Rectal smooth muscle tissue (tissue), 1 donor: ENCODE data around the gene FBXL12.
"Not testable (repeated sequence)": the region's sequence is repeated elsewhere in the genome, so short reads cannot be mapped to it uniquely, and the experiment has no call there.

Experiments
- H3K27ac ChIP-seq: one replicate; pipeline ENCODE4 v1.7.0; 2013; ENCODE audit warnings: low read depth, low read length, inconsistent platforms
- H3K27me3 ChIP-seq: one replicate; pipeline ENCODE4 v1.7.0; 2013; ENCODE audit warnings: low read length; ENCODE audit not compliant: control insufficient read depth, insufficient read depth
- H3K36me3 ChIP-seq: one replicate; pipeline ENCODE4 v1.7.0; 2013; ENCODE audit warnings: low read length; ENCODE audit not compliant: control insufficient read depth, insufficient read depth
- H3K4me1 ChIP-seq: one replicate; pipeline ENCODE4 v1.7.0; 2013; ENCODE audit warnings: low read length; ENCODE audit not compliant: control insufficient read depth, insufficient read depth
- H3K4me3 ChIP-seq: one replicate; pipeline ENCODE4 v1.7.0; 2013; ENCODE audit warnings: low read length
- H3K9ac ChIP-seq: one replicate; pipeline ENCODE4 v1.7.0; 2013; ENCODE audit warnings: low read length

FBXL12 gene

DNA sequence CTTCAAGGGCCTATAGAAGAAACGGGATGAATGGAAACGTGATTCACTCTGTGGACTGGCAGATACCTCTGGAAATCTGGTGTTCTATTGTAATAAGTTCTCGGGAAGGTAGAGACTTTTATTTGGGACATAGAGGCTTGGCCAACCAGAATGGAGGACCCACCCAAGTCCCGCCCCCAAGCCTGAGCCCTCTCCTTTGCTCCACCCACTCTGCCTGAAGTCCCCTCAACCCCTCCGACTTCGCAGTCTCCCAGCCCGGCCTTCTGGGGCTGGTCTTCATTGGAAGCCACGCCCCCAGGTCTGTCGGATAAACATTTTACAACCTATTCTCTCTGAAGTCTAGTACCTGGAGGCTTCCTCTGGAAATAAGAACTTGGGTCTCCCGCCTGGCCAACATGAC is 16.9 kb downstream of the FBXL12 start:
- no peak overlapping the region for H3K27ac ChIP-seq
- peaks cover 4% of the 10 kb centered on the region for H3K36me3 ChIP-seq
- H3K4me3 ChIP-seq, result no peak overlapping the region
- no peaks in the 10 kb centered on the region for H3K4me1 ChIP-seq
- no peak overlapping the region for H3K9ac ChIP-seq
- no peaks in the 10 kb centered on the region for H3K27me3 ChIP-seq

- Histone ChIP-seq H3K36me3 (no peaks in the 10 kb centered on the region), H3K9ac (no peak overlapping the region), H3K27ac (no peak overlapping the region), H3K27me3 (no peaks in the 10 kb centered on the region), H3K4me3 (no peak overlapping the region), H3K4me1 (peaks cover 2% of the 10 kb centered on the region)
Observed at GRCh38 chr19:9799162-9799561, 19.7 kb downstream of the FBXL12 start.

GRCh38 chr19:9797871-9798270 is 21.0 kb downstream of the FBXL12 start:
- Histone ChIP-seq H3K9ac (no peak overlapping the region), H3K4me1 (peaks cover 2% of the 10 kb centered on the region), H3K27ac (no peak overlapping the region)

DNA sequence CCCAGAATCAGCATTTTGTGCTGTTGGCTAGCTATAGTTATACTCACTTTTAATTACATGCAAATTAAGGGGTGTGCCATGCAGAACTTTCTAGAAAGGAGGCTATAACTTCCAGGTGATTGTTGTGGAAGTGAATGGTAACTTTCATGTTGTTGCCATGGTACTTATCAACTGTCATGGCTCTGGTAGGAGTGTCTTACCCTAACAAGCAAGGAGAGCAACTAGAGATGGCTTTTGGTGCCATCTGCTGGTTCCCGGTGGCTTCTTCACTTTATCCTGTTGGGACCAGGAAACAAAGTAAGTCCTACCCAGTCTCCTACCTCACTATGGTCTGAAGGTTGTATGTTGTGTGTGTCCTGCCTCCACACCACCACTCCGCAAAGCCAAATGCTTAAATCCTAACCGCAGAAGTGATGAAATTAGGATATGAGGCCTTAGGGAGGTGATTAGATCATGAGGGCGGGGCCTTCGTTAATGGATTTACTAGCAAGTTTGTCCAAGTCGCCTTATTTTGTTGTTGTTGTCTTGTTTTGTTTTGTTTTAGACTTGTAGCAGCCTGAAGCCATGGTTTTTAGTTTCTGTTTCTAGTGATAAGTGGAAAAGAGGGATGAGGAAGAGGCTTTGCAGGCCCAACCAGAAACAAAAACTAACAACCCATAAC is 22.6 kb downstream of the FBXL12 start:
- H3K27ac ChIP-seq, result no peak overlapping the region
- H3K9ac ChIP-seq, result no peak overlapping the region
- no peaks in the 10 kb centered on the region for H3K36me3 ChIP-seq
- H3K4me3 ChIP-seq, result no peak overlapping the region
- peaks cover 2% of the 10 kb centered on the region for H3K4me1 ChIP-seq
- H3K27me3 ChIP-seq, result no peaks in the 10 kb centered on the region

More at GRCh38 chr19:9797871-9798270, 21.0 kb downstream of the FBXL12 start:
- H3K36me3 ChIP-seq, result no peaks in the 10 kb centered on the region
- no peak overlapping the region for H3K4me3 ChIP-seq
- H3K27me3 ChIP-seq, result no peaks in the 10 kb centered on the region

- peaks cover 4% of the 10 kb centered on the region for H3K4me1 ChIP-seq
- peak overlapping the region; percentile 97 for H3K27ac ChIP-seq
- no peaks in the 10 kb centered on the region for H3K27me3 ChIP-seq
- H3K36me3 ChIP-seq, result no peaks in the 10 kb centered on the region
- peak overlapping the region; percentile 92 for H3K4me3 ChIP-seq
- peak overlapping the region; percentile 86 for H3K9ac ChIP-seq
Observed at GRCh38 chr19:9793071-9793591, 25.7 kb downstream of the FBXL12 start.

- Histone ChIP-seq H3K9ac (peak overlapping the region; percentile 86), H3K36me3 (no peaks in the 10 kb centered on the region), H3K4me3 (peak overlapping the region; percentile 92), H3K4me1 (peaks cover 4% of the 10 kb centered on the region), H3K27me3 (no peaks in the 10 kb centered on the region), H3K27ac (peak overlapping the region; percentile 97)
Observed at GRCh38 chr19:9792206-9793070, 26.4 kb downstream of the FBXL12 start.

- H3K4me1 ChIP-seq, result peaks cover 4% of the 10 kb centered on the region
- H3K27ac ChIP-seq, result peak overlapping the region; percentile 97
- no peak overlapping the region for H3K9ac ChIP-seq
Observed at GRCh38 chr19:9791552-9792205, 27.2 kb downstream of the FBXL12 start.

GRCh38 chr19:9791073-9791367 is 27.9 kb downstream of the FBXL12 start:
- not testable (repeated sequence) for H3K4me1 ChIP-seq, H3K36me3 ChIP-seq, H3K27me3 ChIP-seq, H3K4me3 ChIP-seq, H3K9ac ChIP-seq
- H3K27ac ChIP-seq, result peak overlapping the region; percentile 81

More at GRCh38 chr19:9791552-9792205, 27.2 kb downstream of the FBXL12 start:
- Histone ChIP-seq H3K4me3 (peak overlapping the region; percentile 78), H3K36me3 (no peaks in the 10 kb centered on the region), H3K27me3 (no peaks in the 10 kb centered on the region)

DNA sequence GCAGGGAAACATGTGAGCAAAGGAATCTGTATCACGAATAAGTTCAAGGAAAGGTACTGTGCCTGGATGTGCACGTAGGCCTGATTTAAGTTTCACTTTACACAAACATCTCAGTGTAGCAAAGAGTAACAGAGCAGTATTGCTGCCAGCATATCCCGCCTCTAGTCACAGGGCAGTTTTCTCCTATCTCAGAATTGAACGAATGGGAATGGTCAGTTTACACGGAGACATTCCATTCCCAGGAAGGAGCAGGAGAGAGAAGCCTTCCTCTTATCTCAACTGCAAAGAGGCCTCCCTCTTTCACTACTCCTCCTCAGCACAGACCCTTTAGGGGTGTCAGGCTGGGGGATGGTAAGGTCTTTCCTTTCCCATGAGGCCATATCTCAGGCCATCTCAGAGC is 29.3 kb downstream of the FBXL12 start:
- not testable (repeated sequence) for H3K4me1 ChIP-seq, H3K27me3 ChIP-seq, H3K36me3 ChIP-seq, H3K9ac ChIP-seq, H3K4me3 ChIP-seq
- H3K27ac ChIP-seq, result peak overlapping the region; percentile 24

- Histone ChIP-seq H3K9ac (no peak overlapping the region), H3K36me3 (no peaks in the 10 kb centered on the region), H3K27me3 (no peaks in the 10 kb centered on the region), H3K4me1 (peaks cover 2% of the 10 kb centered on the region), H3K27ac (peak overlapping the region; percentile 24), H3K4me3 (no peak overlapping the region)
Observed at GRCh38 chr19:9789066-9789465, 29.8 kb downstream of the FBXL12 start.

GRCh38 chr19:9788604-9789003 is 30.3 kb downstream of the FBXL12 start:
- not testable (repeated sequence) for H3K36me3 ChIP-seq, H3K4me1 ChIP-seq, H3K4me3 ChIP-seq, H3K27ac ChIP-seq, H3K9ac ChIP-seq, H3K27me3 ChIP-seq

DNA sequence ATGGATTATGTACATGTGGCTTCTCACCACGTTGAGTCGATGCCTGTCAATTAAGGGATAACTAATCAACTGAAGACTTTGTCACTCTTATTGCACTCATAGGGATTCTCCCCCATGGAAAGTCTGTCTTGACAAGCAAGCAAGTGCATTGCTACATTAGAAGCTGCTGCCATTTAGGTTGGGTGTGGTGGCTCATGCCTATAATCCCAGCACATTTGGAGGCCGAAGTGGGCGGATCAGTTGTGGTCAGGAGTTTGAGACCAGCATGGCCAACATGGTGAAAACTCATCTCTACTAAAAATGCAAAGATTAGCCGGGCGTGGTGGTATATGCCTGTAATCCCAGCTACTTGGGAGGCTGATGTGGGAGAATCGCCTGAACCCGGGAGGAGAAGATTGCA is 32.1 kb downstream of the FBXL12 start:
- Histone ChIP-seq H3K36me3 (no peaks in the 10 kb centered on the region), H3K4me1 (peaks cover 2% of the 10 kb centered on the region), H3K9ac (no peak overlapping the region), H3K4me3 (peak overlapping the region; percentile 75), H3K27ac (no peak overlapping the region), H3K27me3 (no peaks in the 10 kb centered on the region)
